SK-N-SH (cell line): ENCODE data around the gene MIF.

Experiments used
- ELF1 ChIP-seq: IDR thresholded peaks from 2 replicates; pipeline ENCODE4 v1.4.0; 2012
- FOXM1 ChIP-seq: IDR thresholded peaks from 2 replicates; pipeline ENCODE4 v1.4.0; 2012; ENCODE audit warnings: low read depth, mild to moderate bottlenecking
- GABPA ChIP-seq: IDR thresholded peaks from 2 replicates; pipeline ENCODE4 v1.4.0; 2012; ENCODE audit warnings: low read depth, mild to moderate bottlenecking
- JUND ChIP-seq: IDR thresholded peaks from 2 replicates; pipeline ENCODE4 v1.4.0; 2012
- NRF1 ChIP-seq: IDR thresholded peaks from 2 replicates; pipeline ENCODE4 v1.6.1; 2012; ENCODE audit warnings: low read depth, mild to moderate bottlenecking, low read length
- POLR2AphosphoS5 ChIP-seq: IDR thresholded peaks from 2 replicates; pipeline ENCODE4 v1.6.1; 2012; ENCODE audit warnings: low read depth, low read length
- SIN3A ChIP-seq: IDR thresholded peaks from 2 replicates; pipeline ENCODE4 v1.6.1; 2012; ENCODE audit warnings: low read depth, mild to moderate bottlenecking, low read length, moderate library complexity, borderline replicate concordance
- SMC3 ChIP-seq: IDR thresholded peaks from 2 replicates; pipeline ENCODE4 v1.6.1; 2012; ENCODE audit warnings: low read depth, low read length, improper control_type of control experiment
- TCF12 ChIP-seq: IDR thresholded peaks from 2 replicates; pipeline ENCODE4 v1.4.0; 2012
- TF ChIP-seq, protein P1 (sequence below): fragments of 200-600 bp; sonication (generic); IDR thresholded peaks from 2 replicates; pipeline ENCODE4 v1.6.1; 2017; ENCODE audit warnings: antibody characterized with exemption, mild to moderate bottlenecking, moderate library complexity
- TF ChIP-seq, protein P2 (sequence below): IDR thresholded peaks from 2 replicates; pipeline ENCODE4 v1.6.1; 2012; ENCODE audit warnings: mild to moderate bottlenecking, low read depth, low read length, moderate library complexity

DNA sequence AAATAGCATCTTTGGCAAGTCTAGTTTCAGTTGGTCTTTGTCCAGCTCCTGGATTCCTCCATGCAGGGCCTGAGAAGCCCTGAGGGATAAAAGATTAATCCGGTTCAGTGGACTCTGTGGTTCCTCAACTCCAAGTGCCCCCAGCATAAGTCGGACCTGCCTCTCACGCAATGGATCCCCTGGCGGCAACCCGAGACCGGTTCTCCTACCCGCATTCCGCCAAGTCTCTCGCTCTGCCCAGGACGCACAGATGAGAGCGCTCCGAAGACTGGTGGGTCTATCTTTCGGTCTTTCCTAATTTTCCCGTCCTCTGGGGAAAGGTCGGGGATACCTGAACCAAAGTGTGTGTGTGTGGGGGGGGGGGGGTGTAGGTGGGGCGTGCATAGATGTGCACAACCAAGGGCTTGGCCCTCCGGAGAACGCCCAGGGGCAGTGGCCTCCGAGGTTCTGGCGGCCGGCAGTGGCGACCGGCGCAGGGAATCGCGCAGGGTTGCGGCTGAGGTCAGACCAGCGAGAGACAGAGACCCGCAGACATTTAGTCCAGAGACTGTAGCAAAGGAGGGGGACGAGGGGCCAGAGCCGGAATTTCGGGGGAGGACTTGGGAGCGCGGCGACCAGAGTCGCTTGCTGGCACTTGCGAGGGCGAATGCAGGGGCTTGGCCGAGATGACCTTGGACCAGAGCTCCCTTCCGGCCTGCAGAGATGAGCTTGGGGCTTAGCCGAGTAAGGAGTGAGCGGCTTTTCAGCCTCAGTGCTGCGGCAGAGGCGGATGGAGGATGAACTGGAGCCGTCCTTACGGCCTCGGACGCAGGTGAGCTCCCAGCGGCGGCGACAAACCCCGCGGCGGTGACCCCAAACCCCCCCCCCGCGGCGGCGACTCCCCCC, 37.2 kb upstream of the MIF start:
- no peak for TF ChIP-seq GABPA
- TF ChIP-seq, protein P1, sequence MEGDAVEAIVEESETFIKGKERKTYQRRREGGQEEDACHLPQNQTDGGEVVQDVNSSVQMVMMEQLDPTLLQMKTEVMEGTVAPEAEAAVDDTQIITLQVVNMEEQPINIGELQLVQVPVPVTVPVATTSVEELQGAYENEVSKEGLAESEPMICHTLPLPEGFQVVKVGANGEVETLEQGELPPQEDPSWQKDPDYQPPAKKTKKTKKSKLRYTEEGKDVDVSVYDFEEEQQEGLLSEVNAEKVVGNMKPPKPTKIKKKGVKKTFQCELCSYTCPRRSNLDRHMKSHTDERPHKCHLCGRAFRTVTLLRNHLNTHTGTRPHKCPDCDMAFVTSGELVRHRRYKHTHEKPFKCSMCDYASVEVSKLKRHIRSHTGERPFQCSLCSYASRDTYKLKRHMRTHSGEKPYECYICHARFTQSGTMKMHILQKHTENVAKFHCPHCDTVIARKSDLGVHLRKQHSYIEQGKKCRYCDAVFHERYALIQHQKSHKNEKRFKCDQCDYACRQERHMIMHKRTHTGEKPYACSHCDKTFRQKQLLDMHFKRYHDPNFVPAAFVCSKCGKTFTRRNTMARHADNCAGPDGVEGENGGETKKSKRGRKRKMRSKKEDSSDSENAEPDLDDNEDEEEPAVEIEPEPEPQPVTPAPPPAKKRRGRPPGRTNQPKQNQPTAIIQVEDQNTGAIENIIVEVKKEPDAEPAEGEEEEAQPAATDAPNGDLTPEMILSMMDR: peak; percentile 22; the same call in 1 of the 2 replicates
- no peak for TF ChIP-seq JUND
- TF ChIP-seq FOXM1: no peak
- TF ChIP-seq POLR2AphosphoS5: no peak
- TF ChIP-seq ELF1: no peak
- TF ChIP-seq, protein P2, sequence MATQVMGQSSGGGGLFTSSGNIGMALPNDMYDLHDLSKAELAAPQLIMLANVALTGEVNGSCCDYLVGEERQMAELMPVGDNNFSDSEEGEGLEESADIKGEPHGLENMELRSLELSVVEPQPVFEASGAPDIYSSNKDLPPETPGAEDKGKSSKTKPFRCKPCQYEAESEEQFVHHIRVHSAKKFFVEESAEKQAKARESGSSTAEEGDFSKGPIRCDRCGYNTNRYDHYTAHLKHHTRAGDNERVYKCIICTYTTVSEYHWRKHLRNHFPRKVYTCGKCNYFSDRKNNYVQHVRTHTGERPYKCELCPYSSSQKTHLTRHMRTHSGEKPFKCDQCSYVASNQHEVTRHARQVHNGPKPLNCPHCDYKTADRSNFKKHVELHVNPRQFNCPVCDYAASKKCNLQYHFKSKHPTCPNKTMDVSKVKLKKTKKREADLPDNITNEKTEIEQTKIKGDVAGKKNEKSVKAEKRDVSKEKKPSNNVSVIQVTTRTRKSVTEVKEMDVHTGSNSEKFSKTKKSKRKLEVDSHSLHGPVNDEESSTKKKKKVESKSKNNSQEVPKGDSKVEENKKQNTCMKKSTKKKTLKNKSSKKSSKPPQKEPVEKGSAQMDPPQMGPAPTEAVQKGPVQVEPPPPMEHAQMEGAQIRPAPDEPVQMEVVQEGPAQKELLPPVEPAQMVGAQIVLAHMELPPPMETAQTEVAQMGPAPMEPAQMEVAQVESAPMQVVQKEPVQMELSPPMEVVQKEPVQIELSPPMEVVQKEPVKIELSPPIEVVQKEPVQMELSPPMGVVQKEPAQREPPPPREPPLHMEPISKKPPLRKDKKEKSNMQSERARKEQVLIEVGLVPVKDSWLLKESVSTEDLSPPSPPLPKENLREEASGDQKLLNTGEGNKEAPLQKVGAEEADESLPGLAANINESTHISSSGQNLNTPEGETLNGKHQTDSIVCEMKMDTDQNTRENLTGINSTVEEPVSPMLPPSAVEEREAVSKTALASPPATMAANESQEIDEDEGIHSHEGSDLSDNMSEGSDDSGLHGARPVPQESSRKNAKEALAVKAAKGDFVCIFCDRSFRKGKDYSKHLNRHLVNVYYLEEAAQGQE: no peak
- TF ChIP-seq TCF12: no peak
- no peak for TF ChIP-seq SMC3
- TF ChIP-seq SIN3A: no peak
- 0 out of 2 replicates have a peak, but pooled peaks have one; percentile 12 for TF ChIP-seq NRF1
